ENCODE measurements around the gene PDCD1LG2.

- TF ChIP-seq CTCF (IDR thresholded peaks at IDR 0.05; ENCODE audit: low read depth, low read length, poor library complexity, severe bottlenecking) (no peak), EZH2phosphoT487 (IDR thresholded peaks at IDR 0.05; ENCODE audit: borderline replicate concordance, low read length) (no peak)
Observed at GRCh38 chr9:5553211-5553610, 42.9 kb downstream of the PDCD1LG2 start.
